GM23248 (cell line): ENCODE results near the gene RSRC1. TPM values are rescaled to one million over a fixed set of nuclear protein-coding genes. Genes with fewer than 3 reads are reported as not detected.

ENCODE experiments used
- DNase-seq: peaks from one replicate; pipeline ENCODE4 v3.0.0-alpha.2; 2015
- H2AFZ ChIP-seq: fragments of 200-600 bp; sonication (generic); 2 replicates; pipeline ENCODE4 v1.6.1; 2016; ENCODE audit warnings: antibody characterized with exemption
- H3F3A ChIP-seq: fragments of 200-600 bp; sonication (generic); 2 replicates; pipeline ENCODE4 v1.6.1; 2016; ENCODE audit warnings: mild to moderate bottlenecking, antibody characterized with exemption, mixed run types; ENCODE audit not compliant: insufficient read depth
- H3K27ac ChIP-seq: fragments of 200-600 bp; sonication (generic); 2 replicates; pipeline ENCODE4 v1.5.1; 2016; ENCODE audit warnings: mild to moderate bottlenecking
- H3K27me3 ChIP-seq: fragments of 200-600 bp; sonication (generic); replicated peaks from 2 replicates; pipeline ENCODE4 v1.6.1; 2016; ENCODE audit warnings: mild to moderate bottlenecking; ENCODE audit not compliant: insufficient read depth
- H3K36me3 ChIP-seq: fragments of 200-600 bp; sonication (generic); 2 replicates; pipeline ENCODE4 v1.6.1; 2016; ENCODE audit warnings: low read depth, mild to moderate bottlenecking
- H3K4me1 ChIP-seq: fragments of 200-600 bp; sonication (generic); 2 replicates; pipeline ENCODE4 v1.6.1; 2016; ENCODE audit warnings: mild to moderate bottlenecking; ENCODE audit not compliant: insufficient read depth
- H3K4me2 ChIP-seq: fragments of 200-600 bp; sonication (generic); one replicate; pipeline ENCODE4 v1.6.1; 2016; ENCODE audit warnings: mild to moderate bottlenecking; ENCODE audit not compliant: unreplicated experiment
- H3K4me3 ChIP-seq: fragments of 200-600 bp; sonication (generic); 2 replicates; pipeline ENCODE4 v1.5.1; 2016; ENCODE audit warnings: mild to moderate bottlenecking
- H3K79me2 ChIP-seq: fragments of 200-600 bp; sonication (generic); 2 replicates; pipeline ENCODE4 v1.6.1; 2016; ENCODE audit warnings: mild to moderate bottlenecking; ENCODE audit not compliant: insufficient read depth
- H3K9ac ChIP-seq: fragments of 200-600 bp; sonication (generic); 2 replicates; pipeline ENCODE4 v1.6.1; 2016; ENCODE audit warnings: mild to moderate bottlenecking
- H3K9me2 ChIP-seq: fragments of 200-600 bp; sonication (generic); 2 replicates; pipeline ENCODE4 v1.6.1; 2016; ENCODE audit warnings: mixed run types, mild to moderate bottlenecking, moderate library complexity; ENCODE audit not compliant: insufficient read depth
- H3K9me3 ChIP-seq: fragments of 200-600 bp; sonication (generic); one replicate; pipeline ENCODE4 v1.6.1; 2017; ENCODE audit warnings: low read depth
- H4K20me1 ChIP-seq: fragments of 200-600 bp; sonication (generic); 2 replicates; pipeline ENCODE4 v1.6.0; 2016; ENCODE audit not compliant: insufficient read depth
- EZH2 ChIP-seq: fragments of 200-600 bp; sonication (generic); IDR thresholded peaks from 2 replicates; pipeline ENCODE4 v1.6.1; 2018; ENCODE audit warnings: antibody characterized with exemption, mild to moderate bottlenecking; ENCODE audit not compliant: insufficient read depth, poor library complexity, severe bottlenecking
- EZH2phosphoT487 ChIP-seq: fragments of 200-600 bp; sonication (generic); IDR thresholded peaks from 2 replicates; pipeline ENCODE4 v1.6.1; 2018; ENCODE audit warnings: antibody characterized with exemption, moderate library complexity, mild to moderate bottlenecking, low read depth; ENCODE audit not compliant: insufficient read depth
- WGBS, 2 experiments: methylation state at CpG; one replicate each; pipeline ENCODE4 v1.1.6; 2015 to 2017; ENCODE audit warnings: low lambda C conversion rate in 2 of 2, low coverage in 1 of 2; ENCODE audit errors: missing lambda C conversion rate in 2 of 2; 5-methylcytosine and 5-hydroxymethylcytosine counted together
- in situ Hi-C: fragments of 300-500 bp; cut with MboI; formaldehyde crosslinking; loops from 2 replicates; pipeline ENCODE4 v1.15.0; 2020
- polyA plus RNA-seq: library from polyadenylated mRNA; unstranded; fragments of >200 nt; fragmentation: Nextera tagmentation; extraction: Ambion mirVana; gene quantifications from 2 replicates; pipeline ENCODE4 v1.2.1, GENCODE V29; 2016
- total RNA-seq: library from RNA; depleted of rRNA; stranded (reverse); fragments of >200 nt; shearing (Covaris generic); gene quantifications from 2 replicates; pipeline ENCODE4 v1.2.3, GENCODE V29; 2014

RSRC1 gene
- total and polyA plus RNA-seq, 2 experiments from 2014 or later, result 28.5 to 34.6 TPM

DNA sequence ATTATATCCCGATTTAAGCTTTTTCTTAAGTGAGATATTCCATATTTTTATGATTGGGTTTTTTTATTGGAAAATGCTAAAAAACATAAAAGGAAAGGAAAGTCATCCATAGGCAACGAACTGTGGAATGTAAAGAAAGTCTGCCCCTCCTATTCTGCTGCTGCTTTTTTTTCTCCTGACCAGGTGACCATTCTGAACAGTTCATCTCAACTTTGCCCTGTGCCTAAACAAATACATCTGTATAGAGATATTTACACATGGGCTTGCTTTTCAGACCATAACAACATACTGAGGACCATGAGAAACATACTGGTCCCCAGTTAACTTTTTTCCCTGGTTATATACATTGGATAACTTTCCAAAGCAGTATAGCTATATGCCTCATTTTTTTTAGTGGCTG lies 442.2 kb downstream of the RSRC1 start:
- Histone ChIP-seq H3K4me3 (no peak overlapping the region), H3K4me2 (no peak overlapping the region), H3F3A (no peaks in the 10 kb centered on the region), H2AFZ (no peak overlapping the region), H3K27ac (no peak overlapping the region), H3K27me3 (no peaks in the 10 kb centered on the region), H4K20me1 (no peaks in the 10 kb centered on the region), H3K9me2 (no peaks in the 10 kb centered on the region), H3K4me1 (no peaks in the 10 kb centered on the region), H3K9ac (no peak overlapping the region), H3K9me3 (no peaks in the 10 kb centered on the region), H3K36me3 (no peaks in the 10 kb centered on the region), H3K79me2 (no peaks in the 10 kb centered on the region)
- DNase-seq, result no peak
- WGBS, 2 experiments, result 72 to 85% methylated on average over 2 of the region's 2 CpGs
- no peak for TF ChIP-seq EZH2
- TF ChIP-seq EZH2phosphoT487, result no peak
- in situ Hi-C loops, result no loop called here

DNA sequence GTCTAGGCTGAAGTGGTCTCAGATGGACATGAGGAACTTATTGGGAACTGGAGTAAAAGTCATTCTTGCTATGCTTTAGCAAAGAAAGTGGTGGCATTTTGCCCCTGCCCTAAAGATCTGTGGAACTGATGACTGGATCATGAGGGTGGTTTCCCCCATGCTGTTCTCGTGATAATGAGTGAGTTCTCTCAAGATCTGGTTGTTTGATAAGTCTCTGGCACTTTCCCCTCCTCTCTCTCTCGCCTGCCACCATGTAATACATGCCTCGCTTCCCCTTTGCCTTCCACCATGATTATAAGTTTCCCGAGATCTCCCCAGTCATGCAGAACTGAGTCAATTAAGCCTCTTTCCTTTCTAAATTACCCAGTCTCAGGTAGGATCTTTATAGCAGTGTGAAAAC lies 449.6 kb downstream of the RSRC1 start:
- H2AFZ ChIP-seq, result no peak overlapping the region

DNA sequence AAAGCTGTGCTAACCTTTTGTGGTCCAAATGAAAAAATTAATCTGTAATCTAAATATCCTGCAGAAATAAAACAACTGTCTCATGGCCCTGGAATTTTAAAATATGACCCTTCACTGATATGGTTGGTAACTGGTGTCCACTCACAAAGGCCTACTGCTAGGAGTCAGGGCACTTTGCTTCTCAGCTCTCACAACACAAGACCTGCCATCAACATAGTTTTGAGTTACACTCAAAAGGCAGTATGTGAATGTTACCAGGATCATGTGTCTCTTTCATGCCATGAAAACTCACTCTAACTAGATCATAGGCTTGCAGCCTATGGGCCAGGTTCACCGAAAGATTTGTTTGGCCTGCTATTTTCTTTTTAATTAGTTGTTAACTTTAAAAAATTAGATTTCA lies 451.1 kb downstream of the RSRC1 start:
- no peak overlapping the region for H3K4me2 ChIP-seq
- no peak for TF ChIP-seq EZH2
- TF ChIP-seq EZH2phosphoT487, result no peak
- no peaks in the 10 kb centered on the region for H4K20me1 ChIP-seq
- H3K27ac ChIP-seq, result no peak overlapping the region
- H3K9me2 ChIP-seq, result no peaks in the 10 kb centered on the region
- 84 to 85% methylated on average over 1 of the region's 1 CpG for WGBS, 2 experiments
- H3K4me1 ChIP-seq, result no peaks in the 10 kb centered on the region
- no peaks in the 10 kb centered on the region for H3K9me3 ChIP-seq
- no peak for DNase-seq
- H3F3A ChIP-seq, result no peaks in the 10 kb centered on the region
- in situ Hi-C loops, result no loop called here
- H3K4me3 ChIP-seq, result no peak overlapping the region
- no peaks in the 10 kb centered on the region for H3K27me3 ChIP-seq
- no peak overlapping the region for H3K9ac ChIP-seq
- H3K79me2 ChIP-seq, result no peaks in the 10 kb centered on the region
- H3K36me3 ChIP-seq, result no peaks in the 10 kb centered on the region
- H2AFZ ChIP-seq, result no peak overlapping the region

More for the DNA sequence above, 449.6 kb downstream of the RSRC1 start:
- no peak for DNase-seq
- Histone ChIP-seq H3K4me3 (no peak overlapping the region), H3K79me2 (no peaks in the 10 kb centered on the region), H3K36me3 (no peaks in the 10 kb centered on the region), H3F3A (no peaks in the 10 kb centered on the region), H3K4me2 (no peak overlapping the region), H3K9me2 (no peaks in the 10 kb centered on the region), H3K4me1 (no peaks in the 10 kb centered on the region), H3K9ac (no peak overlapping the region), H3K27me3 (no peaks in the 10 kb centered on the region), H4K20me1 (no peaks in the 10 kb centered on the region), H3K9me3 (no peaks in the 10 kb centered on the region), H3K27ac (no peak overlapping the region)
- WGBS, 2 experiments, result 63 to 79% methylated on average over 4 of the region's 4 CpGs
- in situ Hi-C loops, result no loop called here
- no peak for TF ChIP-seq EZH2

DNA sequence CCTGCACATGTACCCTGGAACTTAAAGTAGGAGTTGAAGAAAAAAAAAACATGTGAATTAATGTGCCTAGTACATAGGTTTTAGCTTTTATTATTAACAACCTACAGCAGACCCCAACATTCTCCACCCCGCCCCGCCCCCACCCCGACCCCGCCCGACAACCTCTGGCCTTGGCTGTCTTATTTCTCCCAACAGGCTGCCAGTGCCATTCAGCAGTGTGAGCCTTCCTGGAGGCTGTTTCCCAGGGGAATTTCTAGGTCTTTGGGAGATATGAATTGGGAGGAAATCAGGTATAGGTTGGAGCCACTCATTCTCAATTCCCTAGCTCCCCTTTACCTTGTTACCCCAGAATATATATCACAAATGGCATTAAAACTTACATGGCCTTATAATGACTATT lies 452.8 kb downstream of the RSRC1 start:
- H3K9me2 ChIP-seq, result no peaks in the 10 kb centered on the region
- H3F3A ChIP-seq, result no peaks in the 10 kb centered on the region
- H4K20me1 ChIP-seq, result no peaks in the 10 kb centered on the region
- no peaks in the 10 kb centered on the region for H3K9me3 ChIP-seq
- H3K4me2 ChIP-seq, result no peak overlapping the region
- no peak for DNase-seq
- H3K36me3 ChIP-seq, result no peaks in the 10 kb centered on the region
- 48 to 74% methylated on average over 5 of the region's 5 CpGs for WGBS, 2 experiments
- no peak overlapping the region for H3K4me3 ChIP-seq
- no peaks in the 10 kb centered on the region for H3K79me2 ChIP-seq
- in situ Hi-C loops, result no loop called here
- no peak for TF ChIP-seq EZH2phosphoT487
- TF ChIP-seq EZH2, result no peak
- H3K4me1 ChIP-seq, result no peaks in the 10 kb centered on the region
- no peak overlapping the region for H2AFZ ChIP-seq
- no peaks in the 10 kb centered on the region for H3K27me3 ChIP-seq
- no peak overlapping the region for H3K27ac ChIP-seq
- H3K9ac ChIP-seq, result no peak overlapping the region

DNA sequence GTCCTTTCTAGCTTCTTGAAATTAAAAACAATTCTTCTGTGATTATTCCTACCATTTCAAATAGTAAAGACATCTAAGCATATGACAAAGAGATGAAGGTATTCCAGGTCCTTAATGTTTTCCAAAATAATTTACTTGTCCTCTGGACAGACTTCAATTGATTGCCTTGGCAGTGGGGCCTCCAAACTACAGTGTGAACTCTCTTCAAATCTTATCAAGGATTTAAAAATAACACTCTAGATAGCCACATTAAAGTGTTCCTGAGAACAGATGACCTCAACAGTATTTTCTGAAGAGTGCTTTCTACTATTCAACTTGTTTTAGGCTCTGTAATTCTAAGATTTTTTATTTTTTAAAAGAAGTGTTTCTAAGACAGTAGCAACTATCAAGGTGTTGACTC lies 453.2 kb downstream of the RSRC1 start:
- H3K9me2 ChIP-seq, result no peaks in the 10 kb centered on the region
- H3F3A ChIP-seq, result no peaks in the 10 kb centered on the region
- no peak overlapping the region for H2AFZ ChIP-seq
- in situ Hi-C loops, result no loop called here
- H3K9ac ChIP-seq, result no peak overlapping the region
- H3K4me3 ChIP-seq, result no peak overlapping the region
- H3K27ac ChIP-seq, result no peak overlapping the region
- H3K27me3 ChIP-seq, result no peaks in the 10 kb centered on the region
- no peaks in the 10 kb centered on the region for H3K4me1 ChIP-seq
- H3K4me2 ChIP-seq, result no peak overlapping the region
- H3K79me2 ChIP-seq, result no peaks in the 10 kb centered on the region
- no peaks in the 10 kb centered on the region for H4K20me1 ChIP-seq
- TF ChIP-seq EZH2phosphoT487 (no peak), EZH2 (no peak)
- H3K9me3 ChIP-seq, result no peaks in the 10 kb centered on the region
- DNase-seq, result no peak
- H3K36me3 ChIP-seq, result no peaks in the 10 kb centered on the region
